Peyer's patch (tissue), 4 donors: ENCODE data around the gene PLAC1.

ENCODE experiments used
- POLR2A ChIP-seq, 2 donors: fragments of 450-650 bp; IDR thresholded peaks; one replicate each; pipeline ENCODE4 v1.5.1; 2017; ENCODE audit warnings: antibody characterized with exemption in 2 of 2, mild to moderate bottlenecking in 2 of 2, moderate library complexity in 2 of 2
- TF ChIP-seq, protein P1 (sequence below), 6 experiments: fragments of 450-650 bp in 4 of 6; fragments of 200-600 bp in 2 of 6; sonication (generic) in 1 of 6; IDR thresholded peaks; one replicate each; pipeline ENCODE4 v1.5.1; 2017 to 2019; ENCODE audit warnings: antibody characterized with exemption in 6 of 6, mild to moderate bottlenecking in 3 of 6, moderate library complexity in 1 of 6

DNA sequence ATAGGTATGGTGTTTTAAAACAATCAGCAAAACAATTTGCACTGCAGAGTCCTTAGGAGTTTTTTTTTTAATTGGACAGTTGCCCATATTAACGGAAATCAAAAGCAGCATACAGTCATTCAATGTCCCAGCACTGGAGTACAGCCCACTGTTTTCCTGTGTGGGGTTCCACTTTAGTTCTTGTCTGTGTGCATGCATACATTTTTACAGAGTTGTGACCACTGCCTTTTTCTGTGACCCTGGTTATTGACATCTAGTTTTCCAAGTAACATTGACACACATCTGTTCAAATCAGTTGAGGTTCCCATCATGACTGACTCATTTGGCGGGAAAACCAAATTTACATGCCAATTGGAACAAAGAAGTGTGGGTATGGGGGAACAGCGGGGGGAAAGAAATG lies 115.0 kb downstream of the PLAC1 start:
- no peak for TF ChIP-seq POLR2A (IDR thresholded peaks at IDR 0.05)
- TF ChIP-seq, protein P1, sequence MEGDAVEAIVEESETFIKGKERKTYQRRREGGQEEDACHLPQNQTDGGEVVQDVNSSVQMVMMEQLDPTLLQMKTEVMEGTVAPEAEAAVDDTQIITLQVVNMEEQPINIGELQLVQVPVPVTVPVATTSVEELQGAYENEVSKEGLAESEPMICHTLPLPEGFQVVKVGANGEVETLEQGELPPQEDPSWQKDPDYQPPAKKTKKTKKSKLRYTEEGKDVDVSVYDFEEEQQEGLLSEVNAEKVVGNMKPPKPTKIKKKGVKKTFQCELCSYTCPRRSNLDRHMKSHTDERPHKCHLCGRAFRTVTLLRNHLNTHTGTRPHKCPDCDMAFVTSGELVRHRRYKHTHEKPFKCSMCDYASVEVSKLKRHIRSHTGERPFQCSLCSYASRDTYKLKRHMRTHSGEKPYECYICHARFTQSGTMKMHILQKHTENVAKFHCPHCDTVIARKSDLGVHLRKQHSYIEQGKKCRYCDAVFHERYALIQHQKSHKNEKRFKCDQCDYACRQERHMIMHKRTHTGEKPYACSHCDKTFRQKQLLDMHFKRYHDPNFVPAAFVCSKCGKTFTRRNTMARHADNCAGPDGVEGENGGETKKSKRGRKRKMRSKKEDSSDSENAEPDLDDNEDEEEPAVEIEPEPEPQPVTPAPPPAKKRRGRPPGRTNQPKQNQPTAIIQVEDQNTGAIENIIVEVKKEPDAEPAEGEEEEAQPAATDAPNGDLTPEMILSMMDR (IDR thresholded peaks at IDR 0.05): no peak
